WTC11 (cell line): ENCODE measurements around the gene C11orf97.
A peak's percentile ranks its signal among the peaks of the same experiment; 100 is the strongest.

ENCODE experiments used
- ATF2 ChIP-seq: sonication (generic); formaldehyde crosslinking; IDR thresholded peaks from 2 replicates; pipeline ENCODE4 v1.8.1; 2022; ENCODE audit warnings: low read depth, missing genetic modification reagents, borderline replicate concordance
- CBFB ChIP-seq: sonication (generic); formaldehyde crosslinking; IDR thresholded peaks from 2 replicates; pipeline ENCODE4 v1.8.1; 2022; ENCODE audit warnings: mild to moderate bottlenecking, low read depth, missing genetic modification reagents
- CTCF ChIP-seq: fragments of 200-600 bp; IDR thresholded peaks from 2 replicates; pipeline ENCODE4 v1.8.0; 2022; ENCODE audit warnings: antibody characterized with exemption
- ESRRA ChIP-seq: sonication (generic); formaldehyde crosslinking; IDR thresholded peaks from 2 replicates; pipeline ENCODE4 v1.8.1; 2022; ENCODE audit warnings: mild to moderate bottlenecking, missing genetic modification reagents, borderline replicate concordance
- FOXJ3 ChIP-seq: sonication (generic); formaldehyde crosslinking; IDR thresholded peaks from 2 replicates; pipeline ENCODE4 v1.9.0; 2021; ENCODE audit warnings: missing genetic modification reagents, mild to moderate bottlenecking, borderline replicate concordance
- JUN ChIP-seq: sonication (generic); formaldehyde crosslinking; IDR thresholded peaks from 2 replicates; pipeline ENCODE4 v1.8.0; 2023; ENCODE audit warnings: mild to moderate bottlenecking, missing genetic modification reagents
- MAX ChIP-seq: sonication (generic); formaldehyde crosslinking; IDR thresholded peaks from 2 replicates; pipeline ENCODE4 v1.8.0; 2022; ENCODE audit warnings: mild to moderate bottlenecking, missing genetic modification reagents
- MYBL2 ChIP-seq: sonication (generic); formaldehyde crosslinking; IDR thresholded peaks from 2 replicates; pipeline ENCODE4 v1.8.1; 2023; ENCODE audit warnings: mild to moderate bottlenecking, moderate library complexity, missing genetic modification reagents
- NR2C2 ChIP-seq: sonication (generic); formaldehyde crosslinking; IDR thresholded peaks from 2 replicates; pipeline ENCODE4 v1.8.0; 2022; ENCODE audit warnings: mild to moderate bottlenecking, missing genetic modification reagents
- ZNF396 ChIP-seq: fragments of 250-450 bp; sonication (Bioruptor Pico); IDR thresholded peaks from 2 replicates; pipeline ENCODE4 v1.8.0; 2021; ENCODE audit warnings: mild to moderate bottlenecking, moderate library complexity, borderline replicate concordance
- ZNF423 ChIP-seq: fragments of 250-450 bp; sonication (Bioruptor Pico); IDR thresholded peaks from 2 replicates; pipeline ENCODE4 v2.1.2; 2022; ENCODE audit warnings: mild to moderate bottlenecking, moderate library complexity
- ZNF512 ChIP-seq: sonication (generic); formaldehyde crosslinking; IDR thresholded peaks from 2 replicates; pipeline ENCODE4 v1.8.1; 2022; ENCODE audit warnings: missing genetic modification reagents, borderline replicate concordance

- no peak for TF ChIP-seq ESRRA (CRISPR knock-in tag)
- TF ChIP-seq CTCF: no peak
- TF ChIP-seq MYBL2: no peak
- no peak for TF ChIP-seq ZNF423 (CRISPR knock-in tag)
- TF ChIP-seq ZNF512 (CRISPR knock-in tag): no peak
- no peak for TF ChIP-seq FOXJ3 (CRISPR knock-in tag)
- no peak for TF ChIP-seq ATF2 (CRISPR knock-in tag)
- no peak for TF ChIP-seq CBFB (CRISPR knock-in tag)
- TF ChIP-seq NR2C2 (CRISPR knock-in tag): no peak
- TF ChIP-seq ZNF396 (CRISPR knock-in tag): no peak
- TF ChIP-seq MAX (CRISPR knock-in tag): peak; percentile 34; the same call in 1 of the 2 replicates
- TF ChIP-seq JUN (CRISPR knock-in tag): no peak
These were observed 18.8 kb upstream of the C11orf97 start, which contains the start of the genes ANKRD49 and MRE11 for GRCh38 chr11:94493281-94494125.
